Measurements from ENCODE around the gene ALAD.
"Not testable (repeated sequence)": the region's sequence is repeated elsewhere in the genome, so short reads cannot be mapped to it uniquely, and the experiment has no call there.

DNA sequence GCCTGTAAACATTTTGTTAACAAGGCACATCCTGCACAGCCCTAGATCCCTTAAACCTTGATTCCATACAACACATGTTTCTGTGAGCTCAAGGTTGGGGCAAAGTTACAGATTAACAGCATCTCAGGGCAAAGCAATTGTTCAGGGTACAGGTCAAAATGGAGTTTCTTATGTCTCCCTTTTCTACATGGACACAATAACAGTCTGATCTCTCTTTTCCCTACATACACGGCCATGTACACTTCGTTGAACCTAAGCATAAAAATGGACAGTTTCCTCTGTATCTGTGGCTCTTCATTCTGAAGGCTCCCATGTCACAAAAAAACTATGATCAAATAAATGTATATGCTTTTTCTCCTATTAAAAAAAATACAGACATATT is 21.3 kb downstream of the ALAD start:
- TF ChIP-seq, protein P1, sequence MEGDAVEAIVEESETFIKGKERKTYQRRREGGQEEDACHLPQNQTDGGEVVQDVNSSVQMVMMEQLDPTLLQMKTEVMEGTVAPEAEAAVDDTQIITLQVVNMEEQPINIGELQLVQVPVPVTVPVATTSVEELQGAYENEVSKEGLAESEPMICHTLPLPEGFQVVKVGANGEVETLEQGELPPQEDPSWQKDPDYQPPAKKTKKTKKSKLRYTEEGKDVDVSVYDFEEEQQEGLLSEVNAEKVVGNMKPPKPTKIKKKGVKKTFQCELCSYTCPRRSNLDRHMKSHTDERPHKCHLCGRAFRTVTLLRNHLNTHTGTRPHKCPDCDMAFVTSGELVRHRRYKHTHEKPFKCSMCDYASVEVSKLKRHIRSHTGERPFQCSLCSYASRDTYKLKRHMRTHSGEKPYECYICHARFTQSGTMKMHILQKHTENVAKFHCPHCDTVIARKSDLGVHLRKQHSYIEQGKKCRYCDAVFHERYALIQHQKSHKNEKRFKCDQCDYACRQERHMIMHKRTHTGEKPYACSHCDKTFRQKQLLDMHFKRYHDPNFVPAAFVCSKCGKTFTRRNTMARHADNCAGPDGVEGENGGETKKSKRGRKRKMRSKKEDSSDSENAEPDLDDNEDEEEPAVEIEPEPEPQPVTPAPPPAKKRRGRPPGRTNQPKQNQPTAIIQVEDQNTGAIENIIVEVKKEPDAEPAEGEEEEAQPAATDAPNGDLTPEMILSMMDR (IDR thresholded peaks at IDR 0.05): not testable (repeated sequence)
- not testable (repeated sequence) for TF ChIP-seq POLR2AphosphoS5 (IDR thresholded peaks at IDR 0.05; ENCODE audit: low read depth, low read length); SIN3A (IDR thresholded peaks at IDR 0.05; ENCODE audit: borderline replicate concordance, insufficient read depth, low read depth, low read length); TCF7L2 (IDR thresholded peaks at IDR 0.05; ENCODE audit: low read depth, low read length)
- TF ChIP-seq, protein P2, sequence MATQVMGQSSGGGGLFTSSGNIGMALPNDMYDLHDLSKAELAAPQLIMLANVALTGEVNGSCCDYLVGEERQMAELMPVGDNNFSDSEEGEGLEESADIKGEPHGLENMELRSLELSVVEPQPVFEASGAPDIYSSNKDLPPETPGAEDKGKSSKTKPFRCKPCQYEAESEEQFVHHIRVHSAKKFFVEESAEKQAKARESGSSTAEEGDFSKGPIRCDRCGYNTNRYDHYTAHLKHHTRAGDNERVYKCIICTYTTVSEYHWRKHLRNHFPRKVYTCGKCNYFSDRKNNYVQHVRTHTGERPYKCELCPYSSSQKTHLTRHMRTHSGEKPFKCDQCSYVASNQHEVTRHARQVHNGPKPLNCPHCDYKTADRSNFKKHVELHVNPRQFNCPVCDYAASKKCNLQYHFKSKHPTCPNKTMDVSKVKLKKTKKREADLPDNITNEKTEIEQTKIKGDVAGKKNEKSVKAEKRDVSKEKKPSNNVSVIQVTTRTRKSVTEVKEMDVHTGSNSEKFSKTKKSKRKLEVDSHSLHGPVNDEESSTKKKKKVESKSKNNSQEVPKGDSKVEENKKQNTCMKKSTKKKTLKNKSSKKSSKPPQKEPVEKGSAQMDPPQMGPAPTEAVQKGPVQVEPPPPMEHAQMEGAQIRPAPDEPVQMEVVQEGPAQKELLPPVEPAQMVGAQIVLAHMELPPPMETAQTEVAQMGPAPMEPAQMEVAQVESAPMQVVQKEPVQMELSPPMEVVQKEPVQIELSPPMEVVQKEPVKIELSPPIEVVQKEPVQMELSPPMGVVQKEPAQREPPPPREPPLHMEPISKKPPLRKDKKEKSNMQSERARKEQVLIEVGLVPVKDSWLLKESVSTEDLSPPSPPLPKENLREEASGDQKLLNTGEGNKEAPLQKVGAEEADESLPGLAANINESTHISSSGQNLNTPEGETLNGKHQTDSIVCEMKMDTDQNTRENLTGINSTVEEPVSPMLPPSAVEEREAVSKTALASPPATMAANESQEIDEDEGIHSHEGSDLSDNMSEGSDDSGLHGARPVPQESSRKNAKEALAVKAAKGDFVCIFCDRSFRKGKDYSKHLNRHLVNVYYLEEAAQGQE (IDR thresholded peaks at IDR 0.05; ENCODE audit: insufficient read depth in 1 of 2, low read depth in 2 of 2, low read length in 1 of 2): not testable (repeated sequence)

Data from Panc1 (cell line).